Embryonic facial prominence (tissue), 1 donor: Measurements from ENCODE around the gene SLC2A11.
A peak's percentile ranks its signal among the peaks of the same experiment; 100 is the strongest.

Source experiments
- DNase-seq: peaks from one replicate; pipeline ENCODE4 v3.0.0-alpha.2; 2016; ENCODE audit errors: extremely low spot score

SLC2A11 gene, protein sequence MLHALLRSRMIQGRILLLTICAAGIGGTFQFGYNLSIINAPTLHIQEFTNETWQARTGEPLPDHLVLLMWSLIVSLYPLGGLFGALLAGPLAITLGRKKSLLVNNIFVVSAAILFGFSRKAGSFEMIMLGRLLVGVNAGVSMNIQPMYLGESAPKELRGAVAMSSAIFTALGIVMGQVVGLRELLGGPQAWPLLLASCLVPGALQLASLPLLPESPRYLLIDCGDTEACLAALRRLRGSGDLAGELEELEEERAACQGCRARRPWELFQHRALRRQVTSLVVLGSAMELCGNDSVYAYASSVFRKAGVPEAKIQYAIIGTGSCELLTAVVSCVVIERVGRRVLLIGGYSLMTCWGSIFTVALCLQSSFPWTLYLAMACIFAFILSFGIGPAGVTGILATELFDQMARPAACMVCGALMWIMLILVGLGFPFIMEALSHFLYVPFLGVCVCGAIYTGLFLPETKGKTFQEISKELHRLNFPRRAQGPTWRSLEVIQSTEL

GRCh38 chr22:23857606-23858483, at the start of gene SLC2A11:
SLC2A11 (plus strand) TSS chr22:23857875; CDS start chr22:23858000, 125 bp downstream.
- DNase-seq: peak; percentile 92

DNA sequence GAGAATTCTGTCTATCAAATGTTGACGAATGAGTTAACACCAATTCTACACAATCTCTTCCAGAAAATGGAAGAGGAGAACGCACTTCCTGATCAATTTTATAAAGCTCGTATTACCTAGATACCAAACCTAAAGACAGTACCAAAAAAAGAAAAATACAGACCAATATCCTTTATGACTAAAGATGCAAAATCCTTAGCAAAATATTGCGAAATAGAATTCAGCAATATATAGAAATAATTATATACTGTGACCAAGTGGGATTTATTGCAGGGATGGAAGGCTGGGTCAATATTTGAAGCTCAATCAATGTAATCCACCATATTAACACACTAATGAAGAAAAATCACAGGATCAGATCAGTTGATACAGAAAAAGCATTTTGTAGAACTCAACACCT, 45.3 kb upstream of the SLC2A11 start:
- DNase-seq: no peak

- DNase-seq: no peak
These were observed 42.0 kb upstream of the SLC2A11 start for GRCh38 chr22:23815541-23816155.

- DNase-seq: no peak
These were observed 41.3 kb upstream of the SLC2A11 start for GRCh38 chr22:23816156-23816976.

- DNase-seq: no peak
These were observed 40.5 kb upstream of the SLC2A11 start for GRCh38 chr22:23817146-23817545.

DNA sequence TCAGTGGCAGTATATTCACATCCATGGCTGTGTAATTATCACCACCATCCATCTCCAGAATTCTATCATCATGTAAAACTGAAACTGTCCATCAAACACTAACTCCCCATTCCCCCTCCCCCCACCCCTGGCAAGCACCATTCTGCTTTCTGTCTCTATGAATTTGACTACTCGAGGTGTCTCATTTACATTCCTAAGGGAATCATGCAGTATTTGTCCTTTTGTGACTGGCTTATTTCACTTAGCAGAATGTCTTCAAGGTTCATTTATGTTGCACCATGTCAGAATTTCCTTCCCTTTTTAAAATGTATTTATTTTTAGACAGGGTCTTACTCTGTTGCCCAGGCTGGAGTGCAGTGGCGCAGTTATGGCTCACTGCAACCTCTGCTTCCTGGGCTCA, 39.1 kb upstream of the SLC2A11 start:
- no peak for DNase-seq

- DNase-seq: no peak
These were observed 36.9 kb upstream of the SLC2A11 start for GRCh38 chr22:23820748-23821211.

DNA sequence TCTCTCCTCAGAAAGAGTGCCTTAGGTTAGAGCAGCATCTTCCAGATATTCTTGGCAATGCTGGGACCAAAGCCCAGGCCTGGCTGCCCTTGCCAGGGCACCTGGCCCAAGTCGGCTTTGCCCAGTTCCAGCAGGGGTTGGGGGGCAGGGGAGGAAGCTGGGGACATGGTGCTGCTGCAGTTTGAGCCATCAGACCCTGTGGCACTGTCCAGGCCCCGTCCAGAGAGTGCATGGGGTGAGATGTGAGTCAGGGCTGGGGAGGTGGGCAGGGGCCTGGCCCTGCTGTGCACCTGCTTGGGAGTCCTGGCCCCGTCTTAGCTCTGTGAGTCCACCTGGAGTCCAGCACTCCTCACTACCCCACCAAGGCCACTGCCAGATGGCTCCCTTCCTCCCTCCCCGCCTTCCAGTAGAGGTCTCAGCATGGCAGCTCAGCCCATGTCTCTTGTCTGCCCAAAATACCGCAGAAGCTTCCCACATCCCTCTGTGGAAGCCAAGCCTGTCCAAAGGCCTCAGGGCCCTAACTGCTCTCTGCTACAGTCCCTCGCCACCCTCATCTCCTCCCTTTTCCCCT, 35.5 kb upstream of the SLC2A11 start:
- no peak for DNase-seq

DNA sequence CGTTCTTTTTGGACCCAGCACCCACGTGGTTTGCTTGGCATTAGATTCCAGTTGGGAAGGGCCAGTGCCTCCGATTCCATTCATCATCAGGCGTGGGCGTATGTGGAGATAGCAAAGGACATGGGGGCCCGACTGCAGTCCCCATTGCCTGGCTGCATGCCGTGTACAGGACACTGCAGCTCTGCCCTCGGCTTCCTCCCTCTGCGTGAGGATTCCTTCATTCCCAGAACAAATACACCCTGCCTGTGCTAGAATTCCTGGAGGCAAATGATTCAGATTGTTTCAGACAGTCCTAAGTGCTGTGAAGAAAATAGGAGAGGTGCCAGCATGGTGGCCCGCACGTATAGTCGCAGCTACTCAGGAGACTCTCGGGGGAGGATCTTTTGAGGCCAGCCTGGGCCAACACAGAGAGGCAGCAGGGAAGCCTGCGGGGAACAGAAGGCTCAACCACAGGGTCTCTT, 34.3 kb upstream of the SLC2A11 start:
- DNase-seq: no peak

GRCh38 chr22:23824476-23825245, 33.0 kb upstream of the SLC2A11 start:
- no peak for DNase-seq

- DNase-seq: no peak
These were observed 32.3 kb upstream of the SLC2A11 start for GRCh38 chr22:23825246-23825905.

DNA sequence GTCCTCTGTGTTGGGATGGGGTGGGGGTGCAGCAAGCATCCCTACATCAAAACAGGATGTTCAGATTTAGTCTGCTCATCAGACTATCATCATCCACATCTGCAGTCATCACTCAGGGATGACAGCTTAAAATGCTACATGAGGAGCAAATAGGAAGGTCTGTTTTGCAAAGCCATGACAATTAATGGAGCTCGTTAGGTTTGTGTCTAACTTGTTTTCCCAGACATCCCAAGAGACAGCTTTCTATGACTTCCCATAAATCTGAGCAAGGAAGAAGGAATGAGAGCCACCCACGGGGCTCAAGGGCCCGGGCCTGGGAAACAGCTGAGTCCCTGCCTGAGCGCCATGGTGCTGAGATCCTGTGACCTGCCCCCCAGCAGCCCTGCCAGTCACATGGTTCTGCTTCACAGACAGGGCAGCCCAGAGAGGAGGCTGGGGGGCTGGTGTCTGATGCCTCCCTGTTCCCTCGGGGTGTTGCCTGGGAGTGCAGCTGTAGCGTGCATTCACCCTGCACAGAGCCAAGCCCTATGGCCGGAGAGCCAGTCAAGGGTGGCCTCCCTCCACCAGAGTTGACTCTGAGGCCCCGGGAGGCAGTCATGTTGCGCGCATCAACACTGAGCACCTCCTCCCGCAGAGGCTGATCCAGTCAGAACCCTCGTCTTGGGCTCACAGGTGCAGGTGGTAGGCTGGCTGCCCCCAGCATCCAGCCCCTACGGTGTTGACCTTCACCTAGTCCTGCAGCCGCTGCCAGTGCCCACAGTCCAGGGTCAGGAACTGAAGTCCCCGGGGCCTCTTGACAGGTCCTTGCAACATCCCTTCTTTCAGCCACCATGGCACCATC, 30.9 kb upstream of the SLC2A11 start:
- no peak for DNase-seq

DNA sequence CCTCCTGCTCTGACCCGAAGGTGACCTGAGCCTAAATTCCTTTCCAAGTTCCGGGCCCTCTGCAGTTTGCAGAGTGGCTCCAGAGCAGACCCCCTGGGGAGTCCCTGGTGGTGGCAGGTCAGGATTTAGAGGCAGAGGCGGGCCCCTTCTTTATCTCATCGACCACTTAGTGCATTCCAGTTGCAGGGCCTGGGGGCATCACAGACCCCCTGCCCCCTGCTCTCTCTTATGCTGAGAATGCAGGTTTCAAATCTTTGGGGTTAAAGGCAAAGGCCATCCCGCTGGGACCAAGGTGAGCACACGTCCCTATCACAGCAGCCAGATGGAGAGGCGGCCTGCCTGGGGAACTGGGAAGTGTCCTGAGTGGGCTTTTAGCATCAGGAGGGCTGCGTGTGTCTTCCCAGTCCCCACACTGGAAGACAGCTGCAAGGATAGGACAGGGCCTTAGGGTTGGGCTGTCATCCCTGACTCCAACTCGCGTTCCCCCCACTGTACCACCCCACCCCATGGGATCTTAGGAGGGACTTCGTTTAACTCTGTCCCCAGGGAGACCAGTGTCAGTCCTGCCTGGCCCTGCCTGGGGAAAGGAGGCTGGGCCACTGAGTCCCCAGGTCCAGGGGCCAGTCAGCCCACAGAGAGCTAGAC, 30.2 kb upstream of the SLC2A11 start:
- DNase-seq: no peak

GRCh38 chr22:23828800-23829680, 28.6 kb upstream of the SLC2A11 start:
- no peak for DNase-seq

- DNase-seq: no peak
These were observed 27.8 kb upstream of the SLC2A11 start for GRCh38 chr22:23829845-23830372.

GRCh38 chr22:23831261-23831660, 26.4 kb upstream of the SLC2A11 start:
- DNase-seq: no peak

GRCh38 chr22:23831781-23832180, 25.9 kb upstream of the SLC2A11 start:
- DNase-seq: no peak
